ENCODE measurements around the gene OR6K2.

- TF ChIP-seq CTCF (IDR thresholded peaks at IDR 0.05 in 8 of 11, conservative IDR thresholded peaks at IDR 0.05 in 3 of 11) (no peak), POLR2AphosphoS5 (IDR thresholded peaks at IDR 0.05) (no peak), POLR2A (IDR thresholded peaks at IDR 0.05) (no peak)
These were observed 31.3 kb upstream of the OR6K2 start for GRCh38 chr1:158731707-158732106.

Measured in spleen (tissue), 7 donors.